Naive thymus-derived CD4-positive, alpha-beta T cell (primary cell): ENCODE results near the gene HCN1. TPM values are rescaled to one million over a fixed set of nuclear protein-coding genes. Genes with fewer than 3 reads are reported as not detected.

ENCODE experiments used
- ATAC-seq: fragments of 150-1000 bp; cut with Tn5 transposase; 2 replicates; pipeline ENCODE4 v1.10.0; 2021; ENCODE audit warnings: mild to moderate bottlenecking, moderate library complexity
- CTCF ChIA-PET: fragments of 350-600 bp; sonication (Branson Sonifier 250); formaldehyde crosslinking; loops from one replicate; lab custom pipeline; 2021; ENCODE audit warnings: antibody characterized with exemption; lab: Charles Lee
- POLR2A ChIA-PET: fragments of 350-600 bp; sonication (Branson Sonifier 250); formaldehyde crosslinking; loops from one replicate; lab custom pipeline; 2021; ENCODE audit warnings: antibody characterized with exemption, inconsistent platforms; lab: Charles Lee
- DNase-seq, 9 donors: peaks; one replicate each; pipeline versions ENCODE4 v3.0.0 to v3.0.0-alpha.2; 2020 to 2022; ENCODE audit warnings: mixed read lengths in 1 of 9
- H3K27ac ChIP-seq: one replicate; pipeline ENCODE4 v1.7.0; 2013; ENCODE audit warnings: mild to moderate bottlenecking, low read depth, low read length, moderate library complexity
- H3K27me3 ChIP-seq, 2 donors: one replicate each; pipeline ENCODE4 v1.7.0; 2013; ENCODE audit warnings: low read length in 2 of 2, mild to moderate bottlenecking in 2 of 2, moderate library complexity in 2 of 2; ENCODE audit not compliant: control insufficient read depth in 2 of 2, insufficient read depth in 2 of 2
- H3K36me3 ChIP-seq, 3 experiments: 1 replicate in 2 of 3; 2 replicates in 1 of 3; pipeline ENCODE4 v1.7.0; 2013; ENCODE audit warnings: low read length in 3 of 3, mild to moderate bottlenecking in 3 of 3, moderate library complexity in 1 of 3; ENCODE audit not compliant: insufficient read depth in 3 of 3, control insufficient read depth in 2 of 3
- H3K4me1 ChIP-seq, 2 donors: one replicate each; pipeline ENCODE4 v1.7.0; 2013; ENCODE audit warnings: low read length in 2 of 2, mild to moderate bottlenecking in 2 of 2, moderate library complexity in 1 of 2; ENCODE audit not compliant: control insufficient read depth in 2 of 2, insufficient read depth in 2 of 2
- H3K4me3 ChIP-seq: 2 replicates; pipeline ENCODE4 v1.7.0; 2013; ENCODE audit warnings: mild to moderate bottlenecking, low read length
- H3K9me3 ChIP-seq, 3 experiments: 1 replicate in 2 of 3; 2 replicates in 1 of 3; pipeline ENCODE4 v1.7.0; 2013; ENCODE audit warnings: low read length in 3 of 3; ENCODE audit not compliant: control insufficient read depth in 2 of 3
- H3K27ac Mint-ChIP-seq, 9 donors: one replicate each; pipeline ENCODE4 v1.8.0; 2020 to 2022; ENCODE audit warnings: mixed read lengths in 9 of 9, mild to moderate bottlenecking in 8 of 9, moderate library complexity in 5 of 9, inconsistent platforms in 2 of 9
- H3K27me3 Mint-ChIP-seq, 5 donors: one replicate each; pipeline ENCODE4 v1.8.0; 2021 to 2022; ENCODE audit warnings: mixed read lengths in 5 of 5, mild to moderate bottlenecking in 1 of 5
- H3K36me3 Mint-ChIP-seq, 5 donors: one replicate each; pipeline ENCODE4 v1.8.0; 2020 to 2022; ENCODE audit warnings: mixed read lengths in 5 of 5, mild to moderate bottlenecking in 3 of 5, inconsistent platforms in 1 of 5
- H3K4me1 Mint-ChIP-seq, 7 donors: one replicate each; pipeline ENCODE4 v1.8.0; 2020 to 2022; ENCODE audit warnings: mixed read lengths in 7 of 7, mild to moderate bottlenecking in 3 of 7, inconsistent platforms in 1 of 7
- H3K4me3 Mint-ChIP-seq, 10 donors: one replicate each; pipeline ENCODE4 v1.8.0; 2020 to 2022; ENCODE audit warnings: mild to moderate bottlenecking in 10 of 10, mixed read lengths in 10 of 10, moderate library complexity in 6 of 10, inconsistent platforms in 2 of 10
- H3K9me3 Mint-ChIP-seq, 11 donors: one replicate each; pipeline ENCODE4 v1.8.0; 2020 to 2022; ENCODE audit warnings: mixed read lengths in 11 of 11, mild to moderate bottlenecking in 4 of 11, inconsistent platforms in 1 of 11, moderate library complexity in 1 of 11
- intact Hi-C, 2 donors: fragments of 100-400 bp; cut with micrococcal nuclease; formaldehyde crosslinking; loops; one replicate each; pipeline ENCODE4 v1.15.1; 2023
- polyA plus RNA-seq, 2 donors: library from polyadenylated mRNA; unstranded; fragments of 300-500 nt; fragmentation: Illumina TruSeq; gene quantifications; one replicate each; pipeline ENCODE4 v1.2.3, GENCODE V29; 2021
- total RNA-seq, 6 experiments: library from RNA in 5 of 6; stranded (reverse) in 5 of 6; gene quantifications; 1 replicate in 5 of 6; 2 replicates in 1 of 6; pipeline ENCODE4 v1.2.3 and lab custom pipeline; 2021 to 2026

Gene HCN1
- total and polyA plus RNA-seq, 7 experiments from 2014 or later = not detected

- POLR2A ChIA-PET = no interaction called here
- Mint-ChIP-seq H3K9me3 (peaks cover 1 to 23% (median 10%) of the 10 kb centered on the region in 11 donors), H3K36me3 (peaks cover 0 to 7% (median 0%) of the 10 kb centered on the region in 5 donors), H3K4me1 (no peaks in the 10 kb centered on the region), H3K4me3 (no peak overlapping the region), H3K27me3 (no peaks in the 10 kb centered on the region), H3K27ac (no peak overlapping the region)
- no peak overlapping the region for H3K27ac ChIP-seq
- H3K4me1 ChIP-seq = no peaks in the 10 kb centered on the region
- H3K9me3 ChIP-seq = no peaks in the 10 kb centered on the region
- ATAC-seq = no peak
- H3K4me3 ChIP-seq = no peak overlapping the region
- no peaks in the 10 kb centered on the region for H3K27me3 ChIP-seq
- CTCF ChIA-PET = no interaction called here
- H3K36me3 ChIP-seq = no peaks in the 10 kb centered on the region
- intact Hi-C loops = no loop called here
- DNase-seq = no peak
Measured at GRCh38 chr5:45639040-45639439, 57.1 kb downstream of the HCN1 start.

DNA sequence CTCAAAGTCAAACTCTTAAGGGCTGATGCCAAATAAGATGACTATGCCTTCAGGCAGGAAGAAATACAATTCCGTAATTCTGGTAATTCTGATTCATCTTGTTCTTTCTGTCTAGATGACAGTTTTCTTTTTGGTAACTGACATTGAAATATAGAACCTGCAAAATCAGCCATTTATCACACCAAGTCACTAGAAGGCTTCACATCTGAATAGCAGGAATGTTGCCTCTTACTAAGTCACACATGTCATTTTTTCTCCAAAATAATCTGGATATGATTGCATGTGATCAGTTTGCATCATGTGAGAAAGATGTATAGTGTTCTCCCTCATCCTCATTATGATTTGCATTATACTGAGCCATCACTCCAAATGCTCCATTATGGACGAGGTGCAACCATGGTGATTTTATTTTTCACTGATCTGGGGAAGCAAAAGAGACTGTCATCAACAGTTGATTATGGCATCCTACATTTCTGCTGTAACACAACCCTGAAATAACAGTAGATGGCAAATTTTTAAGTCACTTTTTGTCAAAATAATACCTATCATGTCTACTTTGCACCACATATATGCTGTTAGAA, 69.0 kb downstream of the HCN1 start:
- ATAC-seq = no peak
- ChIA-PET POLR2A (no interaction called here), CTCF (no interaction called here)
- peaks cover 0 to 25% (median 12%) of the 10 kb centered on the region in 11 donors for H3K9me3 Mint-ChIP-seq
- no peak overlapping the region for H3K27ac ChIP-seq
- intact Hi-C loops = no loop called here
- H3K9me3 ChIP-seq = peaks cover 0 to 5% (median 0%) of the 10 kb centered on the region in 3 experiments
- no peaks in the 10 kb centered on the region for H3K27me3 Mint-ChIP-seq
- DNase-seq = no peak
- no peaks in the 10 kb centered on the region for H3K36me3 ChIP-seq
- H3K4me3 ChIP-seq = no peak overlapping the region
- H3K27ac Mint-ChIP-seq = no peak overlapping the region
- no peaks in the 10 kb centered on the region for H3K36me3 Mint-ChIP-seq
- no peaks in the 10 kb centered on the region for H3K4me1 Mint-ChIP-seq
- no peaks in the 10 kb centered on the region for H3K27me3 ChIP-seq
- no peak overlapping the region for H3K4me3 Mint-ChIP-seq
- H3K4me1 ChIP-seq = no peaks in the 10 kb centered on the region

- no peak overlapping the region for H3K27ac ChIP-seq
- H3K27me3 ChIP-seq = no peaks in the 10 kb centered on the region
- H3K27ac Mint-ChIP-seq = no peak overlapping the region
- POLR2A ChIA-PET = no interaction called here
- ATAC-seq = no peak
- peaks cover 0 to 5% (median 0%) of the 10 kb centered on the region in 3 experiments for H3K9me3 ChIP-seq
- no peaks in the 10 kb centered on the region for H3K4me1 Mint-ChIP-seq
- CTCF ChIA-PET = no interaction called here
- intact Hi-C loops = no loop called here
- H3K4me3 ChIP-seq = no peak overlapping the region
- no peaks in the 10 kb centered on the region for H3K27me3 Mint-ChIP-seq
- H3K36me3 Mint-ChIP-seq = no peaks in the 10 kb centered on the region
- H3K9me3 Mint-ChIP-seq = peaks cover 0 to 36% (median 12%) of the 10 kb centered on the region in 11 donors
- DNase-seq = no peak
- H3K4me1 ChIP-seq = no peaks in the 10 kb centered on the region
- no peak overlapping the region for H3K4me3 Mint-ChIP-seq
- H3K36me3 ChIP-seq = no peaks in the 10 kb centered on the region
Measured at GRCh38 chr5:45623832-45624231, 72.3 kb downstream of the HCN1 start.

DNA sequence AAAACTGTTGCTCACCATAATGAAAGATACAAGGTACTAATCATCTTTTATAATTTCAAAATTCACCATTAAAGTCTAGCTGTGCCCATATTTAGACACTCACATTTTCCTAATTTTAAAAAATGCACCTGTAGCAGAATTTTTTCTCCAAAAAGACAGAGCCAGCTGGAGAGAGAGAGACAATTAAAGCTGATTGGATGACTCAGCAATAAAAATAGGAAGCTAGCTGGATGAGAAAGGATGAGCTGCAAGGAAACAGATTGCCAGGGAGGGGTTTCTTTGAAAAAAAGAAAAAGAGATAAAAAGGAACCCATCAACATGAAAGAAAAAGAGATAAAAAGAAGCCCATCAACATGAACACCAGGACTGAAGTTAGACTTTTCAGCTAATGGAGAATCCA, 73.8 kb downstream of the HCN1 start:
- no peak overlapping the region for H3K4me3 ChIP-seq
- no peaks in the 10 kb centered on the region for H3K27me3 ChIP-seq
- peaks cover 0 to 47% (median 16%) of the 10 kb centered on the region in 11 donors for H3K9me3 Mint-ChIP-seq
- H3K27ac ChIP-seq = no peak overlapping the region
- peaks cover 0 to 5% (median 0%) of the 10 kb centered on the region in 3 experiments for H3K9me3 ChIP-seq
- H3K36me3 ChIP-seq = no peaks in the 10 kb centered on the region
- intact Hi-C loops = no loop called here
- ChIA-PET CTCF (no interaction called here), POLR2A (no interaction called here)
- no peaks in the 10 kb centered on the region for H3K27me3 Mint-ChIP-seq
- ATAC-seq = no peak
- no peak overlapping the region for H3K4me3 Mint-ChIP-seq
- H3K4me1 Mint-ChIP-seq = no peaks in the 10 kb centered on the region
- H3K4me1 ChIP-seq = no peaks in the 10 kb centered on the region
- H3K27ac Mint-ChIP-seq = no peak overlapping the region
- DNase-seq = no peak
- H3K36me3 Mint-ChIP-seq = no peaks in the 10 kb centered on the region

GRCh38 chr5:45617859-45618416, 78.2 kb downstream of the HCN1 start:
- Mint-ChIP-seq H3K9me3 (peaks cover 0 to 32% (median 12%) of the 10 kb centered on the region in 11 donors), H3K27me3 (no peaks in the 10 kb centered on the region), H3K4me3 (no peak overlapping the region), H3K27ac (no peak overlapping the region), H3K4me1 (no peaks in the 10 kb centered on the region), H3K36me3 (no peaks in the 10 kb centered on the region)
- CTCF ChIA-PET = no interaction called here
- H3K27me3 ChIP-seq = no peaks in the 10 kb centered on the region
- intact Hi-C loops = no loop called here
- H3K4me3 ChIP-seq = no peak overlapping the region
- POLR2A ChIA-PET = no interaction called here
- H3K36me3 ChIP-seq = no peaks in the 10 kb centered on the region
- no peak for DNase-seq
- ATAC-seq = no peak
- H3K4me1 ChIP-seq = no peaks in the 10 kb centered on the region
- no peaks in the 10 kb centered on the region for H3K9me3 ChIP-seq
- no peak overlapping the region for H3K27ac ChIP-seq

- ChIA-PET CTCF (no interaction called here), POLR2A (no interaction called here)
- no peaks in the 10 kb centered on the region for H3K27me3 ChIP-seq
- Mint-ChIP-seq H3K4me1 (no peaks in the 10 kb centered on the region), H3K4me3 (no peak overlapping the region), H3K9me3 (peaks cover 0 to 18% (median 6%) of the 10 kb centered on the region in 11 donors), H3K36me3 (no peaks in the 10 kb centered on the region), H3K27me3 (no peaks in the 10 kb centered on the region), H3K27ac (no peak overlapping the region)
- H3K4me1 ChIP-seq = no peaks in the 10 kb centered on the region
- H3K27ac ChIP-seq = no peak overlapping the region
- DNase-seq (no peak), ATAC-seq (no peak)
- no peak overlapping the region for H3K4me3 ChIP-seq
- no peaks in the 10 kb centered on the region for H3K9me3 ChIP-seq
- H3K36me3 ChIP-seq = no peaks in the 10 kb centered on the region
- intact Hi-C loops = no loop called here
Measured at GRCh38 chr5:45609661-45610060, 86.5 kb downstream of the HCN1 start.

DNA sequence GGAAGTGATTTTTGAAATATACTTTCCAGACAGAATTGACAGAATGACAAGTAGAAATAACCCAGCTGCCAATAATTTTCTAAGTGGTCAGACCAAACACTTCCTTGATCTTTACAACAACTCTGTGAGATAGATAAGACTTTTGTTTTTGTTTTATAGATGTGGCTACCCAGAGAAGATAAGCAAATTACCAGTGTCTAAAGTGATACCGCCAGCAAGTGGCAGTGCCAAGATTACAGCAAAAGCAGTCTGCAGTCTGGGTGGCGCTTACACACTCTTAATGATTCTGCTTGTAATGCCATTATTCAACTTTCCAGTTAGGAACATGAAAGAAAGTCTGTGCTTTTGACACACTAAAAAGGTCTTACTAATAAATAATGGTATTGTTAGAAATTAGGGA, 92.1 kb downstream of the HCN1 start:
- POLR2A ChIA-PET = no interaction called here
- no peak overlapping the region for H3K4me3 Mint-ChIP-seq
- H3K4me1 Mint-ChIP-seq = no peaks in the 10 kb centered on the region
- intact Hi-C loops = no loop called here
- no peaks in the 10 kb centered on the region for H3K27me3 ChIP-seq
- H3K27ac Mint-ChIP-seq = no peak overlapping the region
- H3K27me3 Mint-ChIP-seq = no peaks in the 10 kb centered on the region
- H3K9me3 Mint-ChIP-seq = peaks cover 0 to 21% (median 6%) of the 10 kb centered on the region in 11 donors
- DNase-seq (no peak), ATAC-seq (no peak)
- no peaks in the 10 kb centered on the region for H3K9me3 ChIP-seq
- H3K4me3 ChIP-seq = no peak overlapping the region
- H3K4me1 ChIP-seq = no peaks in the 10 kb centered on the region
- H3K36me3 Mint-ChIP-seq = no peaks in the 10 kb centered on the region
- no peaks in the 10 kb centered on the region for H3K36me3 ChIP-seq
- H3K27ac ChIP-seq = no peak overlapping the region
- CTCF ChIA-PET = no interaction called here
